ENCODE measurements around the gene PTPN6.

- TF ChIP-seq ARNT (IDR thresholded peaks at IDR 0.05) (no peak), FOXA1 (IDR thresholded peaks at IDR 0.05) (no peak), SP1 (IDR thresholded peaks at IDR 0.05) (no peak), FOXK2 (IDR thresholded peaks at IDR 0.05) (no peak), ZNF384 (IDR thresholded peaks at IDR 0.05) (0 out of 2 replicates have a peak, but pooled peaks have one; percentile 12), CTBP1 (IDR thresholded peaks at IDR 0.05; ENCODE audit: borderline replicate concordance) (no peak), TARDBP (IDR thresholded peaks at IDR 0.05) (no peak), FOXM1 (IDR thresholded peaks at IDR 0.05; ENCODE audit: borderline replicate concordance) (no peak), ELF4 (IDR thresholded peaks at IDR 0.05) (no peak), BHLHE40 (IDR thresholded peaks at IDR 0.05; ENCODE audit: borderline replicate concordance) (no peak)
These were observed 2.1 kb upstream of the PTPN6 start for GRCh38 chr12:6948873-6949594.

Data from HEK293T (cell line).